Glomerular endothelial cell (primary cell): Measurements from ENCODE around the gene BNC2. TPM values are rescaled to one million over a fixed set of nuclear protein-coding genes. Genes with fewer than 3 reads are reported as not detected.
"Not testable (repeated sequence)": the region's sequence is repeated elsewhere in the genome, so short reads cannot be mapped to it uniquely, and the experiment has no call there.

Experiments
- DNase-seq: peaks from one replicate; pipeline ENCODE4 v3.0.0-alpha.2; 2011; ENCODE audit warnings: low read depth, low spot score; ENCODE audit errors: extremely low read depth
- total RNA-seq: library from RNA; depleted of rRNA; stranded (reverse); fragments of >200 nt; gene quantifications from 2 replicates; pipeline ENCODE4 v1.2.3, GENCODE V29; 2015

The BNC2 gene
- 16.1 and 19.0 TPM in 2 replicates for total RNA-seq

- DNase-seq: no peak
Measured at GRCh38 chr9:16870596-16871335, at the start of gene BNC2. Gene BNC2, minus strand, starts transcription at chr9:16870670. Its CDS starts 22 bp downstream, at chr9:16870648.

- DNase-seq: no peak
Measured at GRCh38 chr9:16918920-16919319, 48.5 kb upstream of the BNC2 start.

- DNase-seq: no peak
Measured at GRCh38 chr9:16915126-16915831, 44.8 kb upstream of the BNC2 start.

- no peak for DNase-seq
Measured at GRCh38 chr9:16912197-16912596, 41.7 kb upstream of the BNC2 start.

- DNase-seq: not testable (repeated sequence)
Measured at GRCh38 chr9:16908206-16908605, 37.7 kb upstream of the BNC2 start.

- no peak for DNase-seq
Measured at GRCh38 chr9:16904655-16905054, 34.2 kb upstream of the BNC2 start.

GRCh38 chr9:16901590-16901989 lies 31.1 kb upstream of the BNC2 start:
- DNase-seq: no peak

GRCh38 chr9:16899606-16900005 lies 29.1 kb upstream of the BNC2 start:
- DNase-seq: no peak

- DNase-seq: no peak
Measured at GRCh38 chr9:16898464-16898863, 28.0 kb upstream of the BNC2 start.

- DNase-seq: no peak
Measured at GRCh38 chr9:16888594-16888993, 18.1 kb upstream of the BNC2 start.

GRCh38 chr9:16885931-16886330 lies 15.5 kb upstream of the BNC2 start:
- DNase-seq: no peak

GRCh38 chr9:16884952-16885513 lies 14.6 kb upstream of the BNC2 start:
- no peak for DNase-seq

GRCh38 chr9:16884373-16884772 lies 13.9 kb upstream of the BNC2 start:
- DNase-seq: no peak

- no peak for DNase-seq
Measured at GRCh38 chr9:16883586-16883985, 13.1 kb upstream of the BNC2 start.

GRCh38 chr9:16882440-16882839 lies 12.0 kb upstream of the BNC2 start:
- DNase-seq: not testable (repeated sequence)

- no peak for DNase-seq
Measured at GRCh38 chr9:16879416-16879815, 8.9 kb upstream of the BNC2 start.

GRCh38 chr9:16877256-16877655 lies 6.8 kb upstream of the BNC2 start:
- no peak for DNase-seq

- no peak for DNase-seq
Measured at GRCh38 chr9:16873126-16873802, 2.8 kb upstream of the BNC2 start.

GRCh38 chr9:16871336-16872151 lies 1.1 kb upstream of the BNC2 start:
- no peak for DNase-seq

GRCh38 chr9:16869882-16870595 lies 431 bp downstream of the BNC2 start:
- DNase-seq: no peak
